NCI-H510A (cell line): ENCODE results near the gene FBRS.
A peak's percentile ranks its signal among the peaks of the same experiment; 100 is the strongest.
"Not testable (repeated sequence)": the region's sequence is repeated elsewhere in the genome, so short reads cannot be mapped to it uniquely, and the experiment has no call there.

Source experiments
- DNase-seq: peaks from one replicate; lab custom pipeline; 2025; lab: John Stamatoyannopoulos, UW

Gene FBRS

DNA sequence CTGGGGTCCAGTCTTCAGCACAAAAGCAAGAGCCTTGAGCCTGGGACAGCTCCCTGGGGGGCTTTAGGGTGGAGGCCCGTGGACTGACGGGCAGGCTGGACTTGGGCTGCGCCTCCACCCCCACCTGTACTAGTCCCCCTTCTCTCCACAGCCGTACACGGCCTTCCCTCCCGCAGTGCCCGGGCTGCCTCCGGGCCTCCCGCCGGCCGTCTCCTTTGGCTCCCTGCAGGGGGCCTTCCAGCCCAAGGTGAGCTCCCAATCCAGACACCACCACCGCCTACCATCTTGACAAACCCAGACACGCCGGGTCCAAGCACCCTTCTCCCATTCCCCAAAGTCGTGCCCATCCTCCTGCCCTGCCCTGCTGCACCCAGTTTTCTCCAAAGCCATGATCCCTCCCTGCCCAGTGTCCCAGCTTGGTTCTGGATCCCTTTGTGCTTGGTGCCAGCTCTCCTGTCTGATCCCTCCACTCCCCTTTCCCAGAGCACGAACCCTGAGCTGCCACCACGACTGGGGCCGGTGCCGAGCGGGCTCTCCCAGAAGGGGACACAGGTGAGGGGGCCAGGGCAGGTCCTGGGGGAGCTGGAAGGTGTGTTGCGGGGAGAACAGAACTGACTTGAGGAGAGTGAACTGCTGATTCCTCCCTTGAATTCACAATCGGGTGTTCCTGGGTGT, 7.1 kb downstream of the FBRS start:
- DNase-seq, result no peak

DNA sequence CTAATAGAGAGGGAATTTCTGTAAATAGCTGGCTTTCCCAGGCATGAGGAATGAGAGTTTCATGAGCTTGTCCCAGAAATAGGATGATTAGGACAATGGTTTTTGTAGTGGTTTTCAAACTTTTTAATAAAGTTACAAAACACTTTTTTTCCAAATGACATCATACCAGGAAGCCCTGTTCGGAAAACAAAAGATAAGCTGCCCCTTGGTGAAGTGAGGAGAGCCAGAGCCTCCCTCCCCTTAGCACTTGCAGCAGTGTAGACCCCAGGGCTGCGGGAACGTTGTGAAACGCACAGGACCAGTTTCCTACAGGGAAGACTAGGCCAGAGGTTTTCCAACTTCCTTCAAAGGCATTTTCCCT, 7.6 kb downstream of the FBRS start:
- no peak for DNase-seq

DNA sequence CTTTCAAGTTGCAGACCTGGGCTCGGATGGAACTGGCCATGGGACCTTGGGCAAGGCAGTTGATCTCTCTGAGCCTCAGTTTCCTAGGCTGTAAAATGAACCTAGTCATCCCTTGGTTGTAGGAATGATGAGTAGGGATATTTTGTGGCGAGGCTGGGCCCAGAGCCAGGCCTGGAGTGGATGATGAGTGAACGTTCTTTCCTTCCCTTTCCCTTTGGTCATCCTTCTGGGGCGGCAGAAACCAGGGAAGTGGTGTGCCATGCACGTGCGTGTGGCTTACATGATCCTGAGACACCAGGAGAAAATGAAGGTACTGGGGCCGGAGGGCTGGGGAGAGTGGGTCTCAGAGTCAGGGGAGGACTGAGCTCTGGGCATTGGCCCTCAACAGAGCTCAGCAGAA, 8.4 kb downstream of the FBRS start:
- DNase-seq, result no peak

DNA sequence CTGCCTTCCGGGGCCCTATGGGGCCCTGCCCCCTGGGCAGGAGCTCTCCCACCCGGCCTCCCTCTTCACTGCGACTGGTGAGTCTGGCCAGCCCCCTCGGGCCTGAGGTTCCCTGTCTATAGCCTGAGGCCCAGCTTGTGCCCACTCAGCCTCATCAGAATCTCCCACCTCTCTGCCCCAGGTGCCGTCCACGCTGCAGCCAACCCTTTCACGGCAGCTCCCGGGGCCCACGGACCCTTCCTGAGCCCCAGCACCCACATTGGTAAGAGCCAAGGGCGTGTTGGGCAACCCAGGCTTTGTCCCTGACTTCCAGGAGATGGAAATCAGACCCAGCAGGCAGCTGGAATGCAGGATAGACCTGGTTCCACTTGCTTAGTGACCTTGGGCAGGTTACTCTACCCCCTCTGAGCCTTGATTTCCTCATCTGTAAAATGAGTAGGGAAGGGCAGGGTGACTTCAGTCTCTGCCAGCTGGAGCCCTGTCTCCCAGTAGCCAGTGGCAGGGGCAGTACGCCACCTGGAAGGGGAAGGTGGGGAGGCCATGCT, 9.2 kb downstream of the FBRS start:
- no peak for DNase-seq

DNA sequence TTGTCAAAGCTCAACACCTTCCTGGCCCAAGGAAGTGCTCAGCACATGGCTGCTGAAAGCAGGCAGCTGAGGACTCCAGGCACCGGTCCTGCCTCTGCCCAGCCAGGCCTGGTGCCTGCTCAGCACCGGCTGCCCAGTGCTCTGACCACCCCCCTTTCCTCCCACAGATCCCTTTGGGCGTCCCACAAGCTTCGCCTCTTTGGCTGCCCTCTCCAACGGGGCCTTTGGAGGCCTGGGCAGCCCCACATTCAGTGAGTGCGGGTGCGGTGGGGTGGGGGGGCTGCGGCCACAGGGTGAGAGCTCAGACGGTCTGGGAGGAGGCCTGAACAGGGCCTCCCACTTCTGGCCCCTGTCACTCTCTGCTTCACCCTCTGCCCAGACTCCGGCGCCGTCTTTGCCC, 10.2 kb downstream of the FBRS start:
- DNase-seq, result no peak

DNA sequence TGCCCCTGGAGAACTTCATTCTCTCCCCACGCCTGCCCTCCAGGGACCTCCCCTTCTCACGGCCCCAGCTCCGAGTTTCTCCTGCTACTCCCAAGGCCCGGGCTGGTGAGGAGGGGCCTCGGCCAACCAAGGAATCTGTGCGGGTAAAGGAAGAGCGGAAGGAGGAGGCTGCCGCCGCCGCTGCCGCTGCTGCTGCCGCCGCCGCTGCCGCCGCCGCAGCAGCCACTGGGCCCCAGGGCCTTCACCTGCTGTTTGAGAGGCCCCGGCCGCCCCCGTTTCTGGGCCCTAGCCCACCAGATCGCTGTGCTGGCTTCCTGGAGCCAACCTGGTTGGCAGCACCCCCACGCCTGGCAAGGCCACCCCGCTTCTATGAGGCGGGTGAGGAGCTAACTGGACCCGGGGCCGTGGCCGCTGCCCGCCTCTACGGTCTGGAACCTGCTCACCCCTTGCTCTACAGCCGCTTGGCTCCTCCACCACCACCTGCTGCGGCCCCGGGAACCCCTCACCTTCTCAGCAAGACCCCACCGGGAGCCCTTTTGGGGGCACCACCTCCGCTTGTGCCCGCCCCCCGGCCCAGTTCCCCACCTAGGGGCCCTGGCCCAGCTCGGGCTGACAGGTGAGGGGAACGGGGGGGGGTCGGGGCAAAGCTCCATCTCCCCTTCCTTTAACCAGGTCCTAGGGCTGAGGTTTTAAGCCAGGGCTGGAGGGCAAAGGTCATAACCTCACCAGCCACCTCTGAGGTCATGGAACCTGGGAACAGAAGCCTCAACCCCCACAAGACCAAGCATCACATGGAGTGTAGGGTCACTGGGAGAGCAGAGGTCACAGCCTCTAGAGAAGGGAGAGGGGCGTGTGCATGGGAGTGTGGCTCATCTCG, 11.0 kb downstream of the FBRS start:
- no peak for DNase-seq

DNA sequence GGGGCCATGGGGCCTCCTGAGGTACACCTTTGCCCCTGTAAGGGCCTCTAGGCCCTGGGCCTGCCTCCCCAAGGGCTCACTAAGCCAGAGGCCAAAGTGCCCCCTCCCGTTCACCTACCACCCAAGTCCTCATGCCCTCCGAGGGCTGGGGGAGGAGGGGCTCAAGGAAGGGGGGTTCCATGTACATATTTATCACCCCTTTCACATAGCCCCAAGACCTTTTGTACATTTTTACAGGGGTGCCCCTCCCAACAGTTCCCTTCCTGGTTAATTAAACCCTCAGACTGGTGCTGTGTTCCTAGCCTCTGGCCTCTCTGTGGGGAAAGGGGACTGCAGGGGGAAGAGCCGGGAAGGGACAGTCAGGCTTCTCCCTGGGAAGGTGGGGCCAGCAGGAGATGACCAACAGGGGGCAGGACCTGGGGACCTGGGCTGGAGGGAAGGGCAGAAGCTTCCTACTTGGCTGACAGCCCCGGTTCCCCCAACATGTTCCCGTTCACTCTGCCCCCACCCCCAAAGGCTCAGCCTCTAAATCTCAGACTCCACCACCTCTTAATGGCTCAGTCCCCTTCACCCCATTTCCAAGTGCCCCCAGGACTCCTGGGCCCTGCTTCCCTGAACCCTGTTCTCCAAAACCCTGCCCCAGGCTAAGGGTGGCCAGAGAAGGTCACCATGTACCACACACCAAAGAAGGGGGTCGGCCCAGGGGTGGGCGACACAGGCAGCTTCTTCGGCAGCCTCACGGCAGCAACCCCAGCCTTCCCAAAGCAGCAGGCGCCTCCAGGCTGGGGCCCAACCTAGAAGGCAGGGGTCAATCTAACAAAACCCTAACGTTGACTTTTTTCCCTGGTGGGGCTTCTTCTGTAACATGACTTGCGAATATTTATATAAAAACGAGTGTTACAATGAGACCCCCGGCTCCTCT, 11.9 kb downstream of the FBRS start:
- no peak for DNase-seq

DNA sequence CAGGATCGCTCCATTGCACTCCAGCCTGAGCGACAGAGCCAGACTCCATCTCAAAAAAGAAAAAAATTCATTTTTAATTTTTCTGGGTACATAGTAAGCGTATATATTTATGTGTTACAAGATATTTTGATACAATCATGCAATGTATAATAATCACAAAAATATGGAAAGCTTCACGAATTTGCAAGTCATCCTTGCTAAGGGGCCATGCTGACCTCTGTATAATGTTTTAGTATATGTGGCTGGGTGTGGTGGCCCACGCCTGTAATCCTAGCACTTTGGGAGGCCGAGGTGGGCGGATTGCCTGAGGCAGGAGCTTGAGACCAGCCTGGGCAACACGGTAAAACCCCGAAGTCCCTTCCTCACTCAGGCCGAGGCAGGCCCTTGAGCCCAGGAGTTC, 16.9 kb downstream of the FBRS start:
- DNase-seq, result no peak

DNA sequence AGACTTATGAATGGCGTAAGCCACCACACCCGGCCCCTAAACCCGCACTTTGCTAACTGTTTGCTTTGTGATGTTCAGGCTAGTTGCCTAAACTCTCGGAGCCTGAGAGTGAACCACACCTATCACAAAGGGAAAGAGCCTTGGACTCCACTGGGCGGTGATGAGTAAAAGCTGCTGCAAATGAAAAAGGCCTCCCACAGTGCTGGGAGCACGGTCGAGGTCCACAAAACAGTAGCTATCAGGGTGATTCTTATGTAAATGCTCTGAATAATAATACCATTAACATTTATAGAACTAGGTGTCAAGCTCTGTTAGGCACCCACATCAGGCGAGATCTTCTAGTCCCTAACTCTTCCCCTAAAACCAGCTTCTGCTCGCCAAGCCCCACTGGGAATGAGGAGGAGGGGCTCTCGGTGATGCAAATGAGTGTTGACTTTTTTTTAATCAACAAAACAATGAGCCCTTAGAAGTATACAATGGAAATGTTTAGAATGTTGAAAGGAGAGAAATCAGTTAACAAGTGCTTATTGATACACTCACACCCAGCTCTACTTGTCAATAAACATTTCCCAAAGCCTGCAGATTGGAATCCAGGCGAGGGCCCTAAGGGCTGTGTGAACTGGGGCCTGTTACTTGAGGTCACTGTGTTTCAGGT, 19.8 kb downstream of the FBRS start:
- no peak for DNase-seq

DNA sequence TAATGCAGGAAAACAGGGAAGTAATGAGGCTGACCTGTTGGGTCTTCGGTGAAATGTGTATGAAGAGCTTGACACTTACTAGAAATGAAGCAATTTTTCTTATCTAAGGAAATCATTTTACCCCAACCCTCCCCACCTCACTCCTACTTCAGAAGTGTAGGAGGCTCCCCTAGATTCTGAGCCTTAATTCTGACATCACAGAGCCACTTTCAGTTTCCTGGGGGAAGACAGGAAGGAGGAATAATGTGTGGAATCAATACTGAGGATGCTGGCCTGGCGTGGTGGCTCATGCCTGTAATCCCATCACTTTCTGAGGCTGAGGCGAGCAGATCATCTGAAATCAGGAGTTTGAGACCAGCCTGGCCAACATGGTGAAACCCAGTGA, 20.3 kb downstream of the FBRS start:
- DNase-seq, result no peak

DNA sequence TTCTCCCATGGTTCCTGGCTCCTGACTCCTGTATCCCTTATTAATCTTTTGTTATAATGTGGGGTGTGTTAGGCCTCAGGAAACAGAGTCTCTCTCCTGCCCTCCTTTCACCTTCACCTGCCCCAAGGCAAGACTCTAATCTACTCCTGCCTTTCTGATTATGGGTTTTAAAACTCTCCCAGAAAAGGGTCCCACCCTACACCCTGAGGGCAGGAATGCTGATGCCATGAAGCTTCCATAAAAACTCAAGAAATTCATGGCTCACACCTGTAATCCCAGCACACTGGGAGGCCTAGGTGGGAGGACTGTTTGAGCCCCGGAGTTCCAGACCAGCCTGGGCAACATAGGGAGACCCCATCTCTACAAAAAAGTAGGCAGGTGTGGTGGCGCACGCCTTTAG, 22.1 kb downstream of the FBRS start:
- no peak for DNase-seq

DNA sequence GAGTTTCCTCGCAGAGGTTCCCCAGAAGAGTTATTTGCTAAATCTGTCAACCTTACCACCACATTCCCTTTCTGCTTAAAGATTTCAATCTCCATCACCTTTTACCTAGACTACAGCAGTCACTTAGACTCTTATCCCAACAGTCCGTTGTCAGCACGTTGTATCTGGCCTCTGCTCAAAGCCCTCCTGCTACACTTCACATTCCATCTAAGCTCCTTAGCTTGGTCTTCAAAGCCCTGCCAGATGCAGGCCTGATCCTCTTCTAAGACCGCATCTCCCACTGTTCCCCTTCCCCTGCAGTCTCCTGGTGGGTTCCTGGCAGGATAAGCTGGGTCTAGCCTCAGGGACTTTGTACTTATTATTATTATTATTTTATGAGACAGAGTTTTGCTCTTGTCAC, 30.5 kb downstream of the FBRS start:
- no peak for DNase-seq

DNA sequence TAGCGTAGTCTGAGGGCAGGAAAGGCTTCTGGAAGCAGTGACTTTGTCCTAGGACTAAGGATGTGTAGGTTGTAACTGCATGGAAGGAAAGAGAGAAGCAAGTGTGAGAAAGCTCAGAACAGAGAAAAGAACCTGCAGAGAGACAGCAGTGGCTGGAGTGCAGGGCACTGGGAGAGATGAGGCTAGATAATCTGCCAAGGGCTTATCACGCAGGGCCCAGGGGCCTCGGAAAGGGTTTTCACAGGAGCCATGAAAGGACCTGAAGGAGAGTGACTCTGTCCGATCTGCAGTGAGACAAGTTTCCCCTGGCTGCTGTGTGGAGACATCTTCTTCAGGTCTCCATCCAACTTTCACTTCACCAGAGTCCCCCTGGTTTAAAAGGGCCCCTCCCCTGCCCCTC, 33.7 kb downstream of the FBRS start:
- no peak for DNase-seq

DNA sequence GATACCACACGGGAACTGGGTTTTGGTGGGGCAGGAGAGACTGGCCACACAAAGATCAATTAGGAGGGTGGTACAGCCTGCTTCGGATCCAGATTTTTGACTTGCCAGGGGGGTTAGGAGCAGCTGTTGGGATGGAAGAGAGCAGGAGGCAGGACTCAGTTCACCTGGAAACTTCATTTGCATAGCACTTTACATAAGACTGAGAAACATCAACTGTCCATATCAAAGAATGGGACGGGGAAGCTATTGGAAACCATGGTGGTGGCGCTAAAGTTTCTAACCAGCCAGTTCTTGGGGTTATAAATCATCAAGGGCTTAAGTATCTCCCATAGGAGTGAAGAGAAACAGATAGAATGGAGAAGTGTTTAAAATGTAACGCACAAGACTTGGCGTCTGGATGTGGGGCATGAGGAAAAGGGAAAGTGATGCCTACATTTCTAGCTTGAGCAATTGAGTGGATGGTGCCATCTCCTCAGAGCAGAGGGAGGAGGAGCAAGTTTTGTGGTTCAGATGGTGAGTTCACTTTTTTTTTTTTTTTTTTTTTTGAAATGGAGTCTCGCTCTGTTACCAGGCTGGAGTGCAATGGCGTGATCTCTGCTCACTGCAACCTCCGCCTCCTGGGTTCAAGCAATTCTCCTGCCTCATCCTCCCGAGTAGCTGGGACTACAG, 34.3 kb downstream of the FBRS start:
- DNase-seq, result no peak

DNA sequence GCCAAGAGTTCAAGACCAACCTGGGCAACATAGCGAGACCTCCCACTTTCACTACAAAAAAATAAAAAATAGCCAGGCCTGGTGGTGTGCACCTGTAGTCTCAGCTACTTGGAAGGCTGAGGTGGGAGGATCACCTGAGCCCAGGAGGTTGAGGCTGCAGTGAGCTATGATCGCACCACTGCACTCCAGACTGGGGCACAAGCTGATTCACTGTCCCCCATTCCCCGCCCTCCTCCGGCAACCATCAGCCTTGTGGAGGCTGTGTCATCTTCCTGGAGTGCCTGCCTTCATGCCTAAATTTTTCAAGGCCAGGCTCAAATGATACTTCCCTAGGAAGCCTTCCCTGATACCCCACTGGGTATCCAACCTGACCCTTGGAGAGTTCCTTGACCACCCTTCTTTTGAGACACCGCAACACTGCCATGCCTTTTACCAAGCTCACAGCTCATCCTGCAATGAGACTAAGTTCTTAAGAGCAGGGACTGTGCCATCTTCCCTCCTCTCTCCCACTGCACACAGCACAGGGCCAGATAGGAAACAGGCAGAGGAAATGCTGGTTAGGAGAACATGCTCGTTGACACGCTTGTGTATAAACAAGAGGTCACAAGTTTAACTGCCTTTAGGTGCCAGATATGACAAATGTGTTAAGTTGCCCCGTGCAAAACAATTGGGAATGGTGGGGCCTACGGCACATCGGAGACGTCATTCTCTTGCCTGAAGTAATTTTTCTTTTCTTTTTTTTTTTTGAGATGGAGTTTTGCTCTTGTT, 36.9 kb downstream of the FBRS start:
- DNase-seq, result no peak

DNA sequence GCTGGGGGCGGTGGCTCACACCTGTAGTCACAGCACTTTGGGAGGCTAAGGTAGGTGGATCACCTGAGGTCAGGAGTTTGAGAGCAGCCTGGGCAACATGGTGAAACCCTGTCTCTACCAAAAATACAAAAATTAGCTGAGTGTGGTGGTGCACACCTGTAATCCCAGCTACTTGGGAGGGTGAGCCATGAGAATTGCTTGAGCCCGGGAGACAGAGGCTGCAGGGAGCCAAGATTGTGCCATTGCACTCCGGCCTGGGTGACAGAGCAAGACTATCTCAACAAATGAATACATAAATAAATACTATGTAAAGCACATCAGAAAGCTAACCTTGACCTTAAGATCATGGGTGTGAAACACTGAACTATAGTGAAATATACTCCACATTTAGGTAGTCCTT, 38.4 kb downstream of the FBRS start:
- not testable (repeated sequence) for DNase-seq

DNA sequence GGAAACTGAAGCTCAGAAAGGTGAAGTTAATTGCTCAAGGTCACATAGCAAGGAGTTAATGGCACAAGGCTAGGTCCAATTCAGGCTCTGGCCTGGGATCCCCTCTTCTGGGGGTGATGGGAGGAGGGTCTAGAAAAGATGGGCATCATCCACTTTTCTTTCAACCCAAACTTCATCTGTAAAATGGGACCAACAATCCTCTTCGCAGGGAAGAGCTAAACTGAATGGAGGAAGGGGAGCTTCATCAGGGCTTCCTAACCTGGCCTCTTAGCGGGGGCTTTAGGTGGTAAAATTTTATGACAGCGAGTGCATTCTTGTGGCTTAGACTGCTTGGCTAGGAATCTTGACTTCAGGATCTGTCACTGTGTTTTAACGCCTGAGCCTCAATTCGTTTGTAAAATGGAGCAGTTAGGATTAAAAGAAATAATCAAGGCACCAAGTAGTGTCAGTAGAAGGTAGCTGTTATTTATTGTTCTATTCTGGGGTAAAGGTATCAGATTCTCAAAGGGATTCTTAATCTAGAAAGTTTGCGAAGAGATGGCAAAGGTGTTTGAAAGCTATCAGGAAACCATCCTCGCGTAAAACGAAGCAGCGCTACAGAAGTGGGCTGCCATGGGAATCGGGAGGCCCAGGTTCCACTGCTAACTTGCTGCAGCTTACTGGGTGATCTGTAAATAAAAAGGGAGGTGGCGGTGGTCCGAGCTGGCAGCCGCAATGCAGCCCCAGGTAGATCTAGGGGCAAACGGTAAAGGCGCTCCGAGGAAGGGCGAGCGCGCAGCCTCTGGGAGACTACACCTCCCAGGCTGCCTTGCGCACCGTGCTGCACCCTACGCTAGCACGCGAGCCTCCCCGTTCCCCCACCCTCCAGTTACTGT, 39.3 kb downstream of the FBRS start:
- DNase-seq, result peak; percentile 98

DNA sequence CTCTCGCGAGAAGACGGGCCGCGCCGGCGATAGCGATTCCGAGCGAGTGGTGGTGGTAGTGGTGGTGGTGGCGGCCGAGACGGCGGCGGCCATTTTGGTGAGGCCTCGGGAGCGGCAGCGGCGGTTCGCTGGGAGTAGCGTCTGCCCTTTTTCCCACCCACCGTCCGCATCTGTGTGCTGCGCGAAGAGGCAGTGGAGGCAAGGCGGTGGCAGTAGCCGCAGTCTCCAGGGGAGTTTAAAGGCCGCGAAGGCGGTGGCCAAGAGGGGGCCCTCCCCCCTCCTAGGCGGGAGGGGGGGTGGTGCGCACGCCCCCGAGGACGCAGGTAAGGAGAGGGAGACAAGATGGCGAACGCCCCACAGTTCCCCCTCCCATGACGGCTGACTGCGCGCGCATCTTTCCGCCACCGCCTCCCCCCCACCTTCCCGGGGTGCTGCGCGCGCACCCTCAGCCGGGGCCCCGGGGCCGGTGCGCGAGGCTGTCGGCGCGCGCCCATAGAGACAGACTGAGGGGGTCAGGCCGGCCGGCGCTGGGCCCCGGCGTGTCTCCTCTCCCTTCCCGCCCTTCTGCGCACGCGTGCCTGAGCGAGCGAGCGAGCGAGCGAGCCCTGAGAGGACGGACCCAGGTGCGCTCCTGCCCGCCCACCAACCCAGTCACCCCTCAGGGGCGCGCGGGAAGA, 40.0 kb downstream of the FBRS start:
- DNase-seq, result peak; percentile 90
